Neural progenitor cell (in vitro differentiated cells): ENCODE results near the gene TLL2. TPM values are rescaled to one million over a fixed set of nuclear protein-coding genes. Genes with fewer than 3 reads are reported as not detected.

ENCODE experiments used
- DNase-seq: peaks from one replicate; pipeline ENCODE4 v3.0.0-alpha.2; 2016; ENCODE audit warnings: low spot score
- H2AFZ ChIP-seq: fragments of 200-600 bp; sonication (generic); replicated peaks from 2 replicates; pipeline ENCODE4 v1.6.1; 2016; ENCODE audit warnings: antibody characterized with exemption
- H3F3A ChIP-seq: fragments of 200-600 bp; sonication (generic); 2 replicates; pipeline ENCODE4 v1.6.1; 2016; ENCODE audit warnings: antibody characterized with exemption, low read depth
- H3K27ac ChIP-seq: fragments of 200-600 bp; sonication (generic); 2 replicates; pipeline ENCODE4 v1.5.1; 2016; ENCODE audit warnings: mild to moderate bottlenecking
- H3K27me3 ChIP-seq: fragments of 200-600 bp; sonication (generic); 2 replicates; pipeline ENCODE4 v1.6.1; 2016; ENCODE audit warnings: mild to moderate bottlenecking, moderate library complexity
- H3K36me3 ChIP-seq: fragments of 200-600 bp; sonication (generic); 2 replicates; pipeline ENCODE4 v1.5.1; 2016
- H3K4me1 ChIP-seq: fragments of 200-600 bp; sonication (generic); 2 replicates; pipeline ENCODE4 v1.6.1; 2016; ENCODE audit warnings: mixed run types
- H3K4me2 ChIP-seq: fragments of 200-600 bp; sonication (generic); 2 replicates; pipeline ENCODE4 v1.6.1; 2016
- H3K4me3 ChIP-seq: fragments of 200-600 bp; sonication (generic); 2 replicates; pipeline ENCODE4 v1.5.1; 2016
- H3K79me2 ChIP-seq: fragments of 200-600 bp; sonication (generic); 2 replicates; pipeline ENCODE4 v1.6.1; 2016; ENCODE audit warnings: low read depth
- H3K9ac ChIP-seq: fragments of 200-600 bp; sonication (generic); 2 replicates; pipeline ENCODE4 v1.6.1; 2016
- H3K9me3 ChIP-seq: fragments of 200-600 bp; sonication (generic); 2 replicates; pipeline ENCODE4 v1.5.1; 2016; ENCODE audit warnings: low read depth
- H4K20me1 ChIP-seq: fragments of 200-600 bp; sonication (generic); 2 replicates; pipeline ENCODE4 v1.6.1; 2016; ENCODE audit warnings: low read depth
- H3K27ac Mint-ChIP-seq: 3 replicates; pipeline ENCODE4 v1.8.0; 2021; ENCODE audit warnings: mixed read lengths
- H3K27me3 Mint-ChIP-seq: 2 replicates; pipeline ENCODE4 v1.8.0; 2022; ENCODE audit warnings: low read depth, mild to moderate bottlenecking, inconsistent platforms, moderate library complexity, mixed read lengths; ENCODE audit not compliant: insufficient read depth
- H3K36me3 Mint-ChIP-seq: 3 replicates; pipeline ENCODE4 v1.8.0; 2021; ENCODE audit warnings: mixed read lengths
- H3K4me1 Mint-ChIP-seq: 3 replicates; pipeline ENCODE4 v1.8.0; 2021; ENCODE audit warnings: mixed read lengths
- H3K4me3 Mint-ChIP-seq: 3 replicates; pipeline ENCODE4 v1.8.0; 2021; ENCODE audit warnings: mild to moderate bottlenecking, moderate library complexity, mixed read lengths
- H3K9me3 Mint-ChIP-seq: 3 replicates; pipeline ENCODE4 v1.8.0; 2020; ENCODE audit warnings: mixed read lengths
- EZH2 ChIP-seq: fragments of 200-600 bp; sonication (generic); IDR thresholded peaks from 2 replicates; pipeline ENCODE4 v1.6.1; 2017; ENCODE audit warnings: antibody characterized with exemption, mild to moderate bottlenecking, moderate library complexity
- EZH2phosphoT487 ChIP-seq: fragments of 200-600 bp; sonication (generic); IDR thresholded peaks from 2 replicates; pipeline ENCODE4 v1.6.1; 2017; ENCODE audit warnings: antibody characterized with exemption
- total RNA-seq: library from RNA; depleted of rRNA; stranded (reverse); fragments of >200 nt; gene quantifications from 2 replicates; pipeline ENCODE4 v1.2.3, GENCODE V29; 2015; ENCODE audit warnings: low replicate concordance
- TF ChIP-seq, protein P1 (sequence below): fragments of 200-600 bp; sonication (generic); IDR thresholded peaks from 2 replicates; pipeline ENCODE4 v1.5.1; 2017; ENCODE audit warnings: antibody characterized with exemption, mild to moderate bottlenecking

Gene TLL2
- total RNA-seq, 1 donor from 2014 or later: 0.22 TPM

DNA sequence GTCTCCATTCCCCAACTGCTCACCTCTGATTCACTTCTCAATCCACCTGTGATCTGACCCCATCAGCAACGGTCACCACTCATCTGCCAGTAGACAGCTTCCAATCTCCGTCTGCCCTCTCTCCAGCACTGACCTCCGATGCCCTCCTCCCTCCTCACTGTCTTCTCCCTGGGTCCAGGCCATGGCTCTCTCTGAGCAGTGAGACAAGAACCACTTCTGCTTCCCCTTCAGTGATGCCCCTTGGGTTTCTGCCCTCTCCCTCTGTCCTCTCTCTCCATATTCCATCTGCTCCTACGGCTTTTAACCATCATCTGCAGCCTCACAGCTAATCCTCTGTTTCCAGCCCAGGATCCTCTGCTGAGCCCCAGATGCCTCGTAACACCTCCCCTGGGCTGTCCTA lies 99.4 kb downstream of the TLL2 start:
- no peak overlapping the region for H3K4me3 ChIP-seq
- Mint-ChIP-seq H3K27ac (no peak overlapping the region), H3K4me1 (peaks cover 6% of the 10 kb centered on the region), H3K36me3 (peaks cover 2% of the 10 kb centered on the region), H3K27me3 (no peaks in the 10 kb centered on the region), H3K9me3 (no peaks in the 10 kb centered on the region), H3K4me3 (no peak overlapping the region)
- TF ChIP-seq, protein P1, sequence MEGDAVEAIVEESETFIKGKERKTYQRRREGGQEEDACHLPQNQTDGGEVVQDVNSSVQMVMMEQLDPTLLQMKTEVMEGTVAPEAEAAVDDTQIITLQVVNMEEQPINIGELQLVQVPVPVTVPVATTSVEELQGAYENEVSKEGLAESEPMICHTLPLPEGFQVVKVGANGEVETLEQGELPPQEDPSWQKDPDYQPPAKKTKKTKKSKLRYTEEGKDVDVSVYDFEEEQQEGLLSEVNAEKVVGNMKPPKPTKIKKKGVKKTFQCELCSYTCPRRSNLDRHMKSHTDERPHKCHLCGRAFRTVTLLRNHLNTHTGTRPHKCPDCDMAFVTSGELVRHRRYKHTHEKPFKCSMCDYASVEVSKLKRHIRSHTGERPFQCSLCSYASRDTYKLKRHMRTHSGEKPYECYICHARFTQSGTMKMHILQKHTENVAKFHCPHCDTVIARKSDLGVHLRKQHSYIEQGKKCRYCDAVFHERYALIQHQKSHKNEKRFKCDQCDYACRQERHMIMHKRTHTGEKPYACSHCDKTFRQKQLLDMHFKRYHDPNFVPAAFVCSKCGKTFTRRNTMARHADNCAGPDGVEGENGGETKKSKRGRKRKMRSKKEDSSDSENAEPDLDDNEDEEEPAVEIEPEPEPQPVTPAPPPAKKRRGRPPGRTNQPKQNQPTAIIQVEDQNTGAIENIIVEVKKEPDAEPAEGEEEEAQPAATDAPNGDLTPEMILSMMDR: no peak
- no peak for TF ChIP-seq EZH2
- TF ChIP-seq EZH2phosphoT487: no peak
- no peak overlapping the region for H3K27ac ChIP-seq
- H3K9ac ChIP-seq: no peak overlapping the region
- H3K36me3 ChIP-seq: no peaks in the 10 kb centered on the region
- H4K20me1 ChIP-seq: no peaks in the 10 kb centered on the region
- no peaks in the 10 kb centered on the region for H3K27me3 ChIP-seq
- peaks cover 2% of the 10 kb centered on the region for H3F3A ChIP-seq
- H3K4me2 ChIP-seq: no peak overlapping the region
- no peak for DNase-seq
- H3K9me3 ChIP-seq: no peaks in the 10 kb centered on the region
- no peak overlapping the region for H2AFZ ChIP-seq
- H3K4me1 ChIP-seq: peaks cover 11% of the 10 kb centered on the region
- no peaks in the 10 kb centered on the region for H3K79me2 ChIP-seq

DNA sequence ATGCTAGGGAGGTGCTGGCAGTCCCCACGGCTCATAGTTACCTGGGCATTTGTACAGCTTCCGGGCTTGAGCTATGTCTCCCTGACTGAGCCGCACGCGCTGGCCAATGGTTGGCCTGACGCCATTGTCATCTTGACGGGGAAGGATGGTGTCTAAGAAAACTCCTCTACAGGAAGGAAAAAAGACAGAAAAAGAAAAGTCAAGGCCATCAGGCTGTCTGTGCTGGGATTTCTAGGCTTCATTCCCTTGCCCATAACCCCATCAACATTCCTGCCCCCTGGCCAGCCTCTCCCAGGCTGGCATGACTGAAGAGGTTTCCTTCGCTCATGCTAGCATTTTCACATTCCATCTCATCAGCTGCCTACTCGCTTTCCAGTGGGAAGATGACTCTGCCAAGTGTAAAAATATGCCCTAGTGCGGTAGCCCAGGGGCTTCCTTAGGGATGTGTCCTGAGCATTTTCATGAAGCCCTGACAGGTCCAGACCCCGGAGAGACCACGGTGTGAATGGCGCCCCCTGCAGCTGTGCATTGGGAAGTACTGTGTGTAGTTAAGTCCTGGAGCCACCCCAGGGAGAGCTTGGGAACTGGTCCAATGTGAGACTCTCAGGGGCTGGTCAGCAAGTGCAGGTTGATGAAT lies 100.5 kb downstream of the TLL2 start:
- H3K4me3 ChIP-seq: no peak overlapping the region
- peaks cover 2% of the 10 kb centered on the region for H3K36me3 Mint-ChIP-seq
- no peaks in the 10 kb centered on the region for H3K27me3 Mint-ChIP-seq
- H3K9me3 Mint-ChIP-seq: no peaks in the 10 kb centered on the region
- H4K20me1 ChIP-seq: no peaks in the 10 kb centered on the region
- H3K4me1 Mint-ChIP-seq: peaks cover 3% of the 10 kb centered on the region
- no peak overlapping the region for H3K27ac Mint-ChIP-seq
- peaks cover 2% of the 10 kb centered on the region for H3F3A ChIP-seq
- H3K36me3 ChIP-seq: no peaks in the 10 kb centered on the region
- TF ChIP-seq, protein P1: peak; percentile 44
- TF ChIP-seq EZH2: no peak
- no peaks in the 10 kb centered on the region for H3K9me3 ChIP-seq
- no peak overlapping the region for H3K4me2 ChIP-seq
- H3K4me1 ChIP-seq: peaks cover 11% of the 10 kb centered on the region
- no peak for DNase-seq
- H2AFZ ChIP-seq: no peak overlapping the region
- H3K27ac ChIP-seq: no peak overlapping the region
- no peak overlapping the region for H3K9ac ChIP-seq
- H3K79me2 ChIP-seq: no peaks in the 10 kb centered on the region
- H3K27me3 ChIP-seq: no peaks in the 10 kb centered on the region
- H3K4me3 Mint-ChIP-seq: no peak overlapping the region

DNA sequence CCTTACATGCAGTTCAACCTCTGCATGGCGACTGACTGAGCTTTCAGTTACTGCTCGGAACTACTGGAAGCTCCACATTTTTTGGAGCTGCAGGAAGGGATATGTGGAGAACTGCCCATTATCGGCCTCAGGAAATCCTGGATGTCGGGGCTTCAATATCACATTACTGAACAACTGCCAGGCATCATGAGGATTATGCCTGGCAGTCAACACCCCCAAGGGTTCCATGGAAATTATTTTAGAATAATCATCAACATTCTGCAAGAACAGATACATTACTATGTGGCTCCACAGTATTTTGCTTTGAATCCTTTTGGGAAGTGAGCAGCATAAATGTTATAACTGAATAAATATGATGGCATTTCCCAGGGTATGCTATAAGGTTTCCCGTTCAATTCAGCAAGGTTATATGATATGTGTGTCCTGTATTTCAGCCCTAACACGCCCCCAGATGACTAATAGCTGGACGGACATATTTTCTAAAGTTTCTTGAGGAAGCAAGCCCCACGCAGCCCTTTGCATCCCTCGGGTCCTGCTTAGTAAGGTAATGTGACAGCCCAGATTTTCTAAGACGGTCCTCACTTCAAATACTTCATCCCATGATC lies 101.9 kb downstream of the TLL2 start:
- TF ChIP-seq EZH2: no peak
- TF ChIP-seq, protein P1: no peak
- no peak for TF ChIP-seq EZH2phosphoT487
- H3K9me3 ChIP-seq: no peaks in the 10 kb centered on the region
- H3K36me3 ChIP-seq: no peaks in the 10 kb centered on the region
- H3K79me2 ChIP-seq: no peaks in the 10 kb centered on the region
- peaks cover 3% of the 10 kb centered on the region for H3K4me1 ChIP-seq
- Mint-ChIP-seq H3K9me3 (no peaks in the 10 kb centered on the region), H3K27me3 (peaks cover 6% of the 10 kb centered on the region), H3K36me3 (peaks cover 6% of the 10 kb centered on the region), H3K4me1 (peaks cover 7% of the 10 kb centered on the region), H3K4me3 (no peak overlapping the region), H3K27ac (no peak overlapping the region)
- no peaks in the 10 kb centered on the region for H3K27me3 ChIP-seq
- no peak overlapping the region for H3K27ac ChIP-seq
- no peak overlapping the region for H3K9ac ChIP-seq
- H4K20me1 ChIP-seq: no peaks in the 10 kb centered on the region
- no peak overlapping the region for H3K4me3 ChIP-seq
- no peak for DNase-seq
- no peak overlapping the region for H3K4me2 ChIP-seq
- peaks cover 2% of the 10 kb centered on the region for H3F3A ChIP-seq
- no peak overlapping the region for H2AFZ ChIP-seq
